K562 (cell line): ENCODE data around the gene IGSF9. TPM values are rescaled to one million over a fixed set of nuclear protein-coding genes. Genes with fewer than 3 reads are reported as not detected.
A peak's percentile ranks its signal among the peaks of the same experiment; 100 is the strongest.

ENCODE experiments used
- ATAC-seq: fragments of 200-7000 bp; cut with Tn5 transposase; 3 replicates; pipeline ENCODE4 v1.9.1; 2020; ENCODE audit warnings: moderate library complexity
- BruUV-seq: library from RNA; stranded (reverse); fragments of 400-500 nt; replicated peaks from 2 replicates; lab custom pipeline; 2021; lab: Mats Ljungman, UMichigan
- CTCF ChIA-PET: fragments of 300-600 bp; formaldehyde crosslinking; extraction: SDS; loops from one replicate; lab custom pipeline; 2021; ENCODE audit warnings: low intra/inter-chr PET ratio; lab: Yijun Ruan, JAX
- POLR2A ChIA-PET: fragments of 300-600, 350-650 bp; sonication (Branson Sonifier 250); formaldehyde crosslinking; extraction: SDS; loops from one replicate; lab custom pipeline; 2021; ENCODE audit warnings: antibody characterized with exemption, inconsistent platforms; lab: Yijun Ruan, JAX
- DNase-seq, 4 experiments: peaks; one replicate each; pipeline versions ENCODE4 v3.0.0 to v3.0.0-alpha.2; 2011 to 2018; ENCODE audit warnings: low spot score in 3 of 4, mixed read lengths in 3 of 4; ENCODE audit errors: extremely low read depth in 1 of 4
- FAIRE-seq: peaks from 2 replicates; lab custom pipeline; 2011; peaks lifted over from hg19 to GRCh38; lab: Jason Lieb, UNC
- H2AFZ ChIP-seq: 2 replicates; pipeline ENCODE4 v1.6.0; 2011; ENCODE audit warnings: low read depth, low read length, control low read depth, inconsistent platforms
- H3K27ac ChIP-seq: fragments of 200-600 bp; 3 replicates; pipeline ENCODE4 v1.8.0; 2011; ENCODE audit warnings: low read depth, mild to moderate bottlenecking, control low read depth, inconsistent platforms, low read length, moderate library complexity, mixed read lengths; ENCODE audit errors: extremely low read depth
- H3K27me3 ChIP-seq, 2 experiments: fragments of 300-600 bp in 1 of 2; 2 replicates in 1 of 2; 3 replicates in 1 of 2; pipeline versions ENCODE4 v1.6.0 to v1.8.0; 2011; ENCODE audit warnings: inconsistent platforms in 2 of 2, low read length in 2 of 2, mild to moderate bottlenecking in 1 of 2, mixed read lengths in 1 of 2, moderate library complexity in 1 of 2; ENCODE audit not compliant: control insufficient read depth in 2 of 2, insufficient read depth in 2 of 2
- H3K36me3 ChIP-seq: fragments of 300-600 bp; 3 replicates; pipeline ENCODE4 v1.8.0; 2011; ENCODE audit warnings: mild to moderate bottlenecking, low read length, inconsistent platforms; ENCODE audit not compliant: control insufficient read depth, insufficient read depth
- H3K4me1 ChIP-seq, 2 experiments: fragments of 200-600 bp in 1 of 2; replicated peaks in 1 of 2; 2 replicates in 1 of 2; 3 replicates in 1 of 2; pipeline versions ENCODE4 v1.5.1 to v1.8.0; 2011; ENCODE audit warnings: inconsistent platforms in 2 of 2, low read length in 2 of 2, mild to moderate bottlenecking in 1 of 2, mixed read lengths in 1 of 2, moderate library complexity in 1 of 2; ENCODE audit not compliant: control insufficient read depth in 2 of 2, insufficient read depth in 2 of 2
- H3K4me2 ChIP-seq: 2 replicates; pipeline ENCODE4 v1.6.1; 2011; ENCODE audit warnings: low read length, control low read depth, inconsistent platforms, mixed read lengths; ENCODE audit not compliant: insufficient read depth
- H3K4me3 ChIP-seq: fragments of 200-600 bp; sonication (generic), shearing (Covaris generic); 2 replicates; pipeline ENCODE4 v1.5.1; 2016; ENCODE audit warnings: control low read depth, inconsistent platforms
- H3K79me2 ChIP-seq: fragments of 200-600 bp; 3 replicates; pipeline ENCODE4 v1.8.0; 2011; ENCODE audit warnings: low read length, inconsistent platforms; ENCODE audit not compliant: control insufficient read depth, insufficient read depth
- H3K9ac ChIP-seq, 2 experiments: 2 replicates each; pipeline versions ENCODE4 v1.6.0 to v1.6.1; 2011; ENCODE audit warnings: low read depth in 2 of 2, low read length in 2 of 2, control low read depth in 1 of 2, inconsistent platforms in 1 of 2, mild to moderate bottlenecking in 1 of 2, mixed read lengths in 1 of 2; ENCODE audit not compliant: insufficient read depth in 1 of 2
- H3K9me1 ChIP-seq: one replicate; pipeline ENCODE4 v1.6.0; 2011; ENCODE audit warnings: inconsistent platforms, mild to moderate bottlenecking, low read length, moderate library complexity; ENCODE audit not compliant: control insufficient read depth, insufficient read depth
- H3K9me3 ChIP-seq: replicated peaks from 2 replicates; pipeline ENCODE4 v1.5.1; 2011; ENCODE audit warnings: low read depth, low read length, inconsistent platforms; ENCODE audit not compliant: control insufficient read depth, insufficient read depth
- H4K20me1 ChIP-seq: replicated peaks from 2 replicates; pipeline ENCODE4 v1.6.1; 2011; ENCODE audit warnings: low read length, inconsistent platforms, mixed read lengths; ENCODE audit not compliant: control insufficient read depth, insufficient read depth
- MAFG ChIP-seq: fragments of 450-650 bp; conservative IDR thresholded peaks from 2 replicates; pipeline ENCODE4 v1.6.1; 2016; ENCODE audit warnings: missing genetic modification characterization, missing compliant biosample characterization
- TAF1 ChIP-seq: IDR thresholded peaks from 2 replicates; pipeline ENCODE4 v1.6.1; 2011; ENCODE audit warnings: mild to moderate bottlenecking, low read length, moderate library complexity; ENCODE audit not compliant: insufficient read depth, control insufficient read depth, severe bottlenecking; ENCODE audit errors: extremely low read depth
- TGIF2 ChIP-seq: sonication (generic); formaldehyde crosslinking; IDR thresholded peaks from 2 replicates; pipeline ENCODE4 v1.8.1; 2022; ENCODE audit warnings: mild to moderate bottlenecking, missing genetic modification reagents, moderate library complexity
- ZBTB43 ChIP-seq: sonication (generic); formaldehyde crosslinking; IDR thresholded peaks from 2 replicates; pipeline ENCODE4 v1.8.0; 2023; ENCODE audit warnings: mild to moderate bottlenecking, missing genetic modification reagents
- ZBTB5 ChIP-seq: fragments of 450-650 bp; IDR thresholded peaks from 2 replicates; pipeline ENCODE4 v1.6.1; 2017; ENCODE audit warnings: antibody characterized with exemption
- ZC3H8 ChIP-seq: fragments of 450-650 bp; IDR thresholded peaks from 2 replicates; pipeline ENCODE4 v1.6.1; 2017
- WGBS: fragments of 100-300 bp; shearing (Covaris generic); methylation state at CpG from one replicate; pipeline ENCODE4 v1.1.6; 2016; ENCODE audit warnings: low coverage, mixed read lengths; ENCODE audit not compliant: insufficient coverage; ENCODE audit errors: missing lambda C conversion rate; 5-methylcytosine and 5-hydroxymethylcytosine counted together
- in situ Hi-C: fragments of 300-500 bp; cut with MboI; formaldehyde crosslinking; loops from 4 replicates; pipeline ENCODE4 v1.15.0; 2018; ENCODE audit warnings: inconsistent platforms, mixed read lengths
- intact Hi-C: fragments of 100-400 bp; cut with micrococcal nuclease; formaldehyde crosslinking; loops from 2 replicates; pipeline ENCODE4 v1.14.2; 2022
- polyA plus RNA-seq, 8 experiments: library from polyadenylated mRNA; depleted of rRNA in 4 of 8; stranded (reverse) in 5 of 8; unstranded in 3 of 8; fragments of >200 nt; fragmentation: Nextera tagmentation in 2 of 8; fragmentation: Illumina TruSeq in 1 of 8; extraction: Ambion mirVana in 2 of 8; extraction: Trizol in 1 of 8; gene quantifications; 2 replicates each; pipeline versions ENCODE4 v1.2.1 to v1.2.3, GENCODE V29; 2011 to 2014; ENCODE audit warnings: inconsistent platforms in 1 of 8, missing spikeins in 1 of 8
- total RNA-seq, 7 experiments: library from RNA; depleted of rRNA in 6 of 7; stranded (reverse); fragments of >200 nt in 6 of 7; fragmentation: Illumina TruSeq in 2 of 7; extraction: Trizol in 2 of 7; gene quantifications; 2 replicates each; pipeline versions ENCODE4 v1.2.1 to v1.2.3, GENCODE V29; 2011 to 2021; ENCODE audit warnings: low replicate concordance in 1 of 7

IGSF9 gene
- total and polyA plus RNA-seq, 9 of the 15 experiments (the other 6 are each of a cell fraction or from before 2014, with no cell fraction given), result 0.03 to 0.29 (median 0.07) TPM; not detected in 1

GRCh38 chr1:159895836-159896545, 49.4 kb downstream of the IGSF9 start:
- Histone ChIP-seq H3K27me3 (0 out of 5 replicates have a peak, but pooled peaks cover 0 to 4% of the 10 kb centered on the region in 2 experiments), H2AFZ (no peak overlapping the region), H4K20me1 (no peaks in the 10 kb centered on the region), H3K27ac (no peak overlapping the region), H3K36me3 (no peaks in the 10 kb centered on the region), H3K4me1 (peaks cover 15 to 29% of the 10 kb centered on the region in 2 experiments), H3K9ac (peak overlapping the region in 1 of 2 experiments; percentile 11; a peak in 1 of 4 replicates), H3K79me2 (no peaks in the 10 kb centered on the region), H3K9me3 (no peaks in the 10 kb centered on the region), H3K4me2 (0 out of 2 replicates have a peak overlapping the region, but pooled peaks have one; percentile 27), H3K9me1 (no peaks in the 10 kb centered on the region), H3K4me3 (no peak overlapping the region)
- in situ Hi-C loops (no loop called here), intact Hi-C loops (no loop called here)
- WGBS, result 38% methylated on average over 6 of the region's 6 CpGs
- no peak for ATAC-seq
- CTCF ChIA-PET, result no interaction called here
- TF ChIP-seq ZBTB5 (no peak), TAF1 (no peak), ZC3H8 (no peak), MAFG (tag) (no peak), ZBTB43 (no peak), TGIF2 (CRISPR knock-in tag) (no peak)
- no peak for DNase-seq
- FAIRE-seq, result peak; percentile 55
- POLR2A ChIA-PET, result interaction anchor here (0.5 to 1.4 kb wide), 4 partner anchors 20 to 81 kb away, joined by 3 read pairs; no protein-coding TSS in a partner anchor
- BruUV-seq, result no TSS peak
